ENCODE data around the gene CD244.

CD244 gene

DNA sequence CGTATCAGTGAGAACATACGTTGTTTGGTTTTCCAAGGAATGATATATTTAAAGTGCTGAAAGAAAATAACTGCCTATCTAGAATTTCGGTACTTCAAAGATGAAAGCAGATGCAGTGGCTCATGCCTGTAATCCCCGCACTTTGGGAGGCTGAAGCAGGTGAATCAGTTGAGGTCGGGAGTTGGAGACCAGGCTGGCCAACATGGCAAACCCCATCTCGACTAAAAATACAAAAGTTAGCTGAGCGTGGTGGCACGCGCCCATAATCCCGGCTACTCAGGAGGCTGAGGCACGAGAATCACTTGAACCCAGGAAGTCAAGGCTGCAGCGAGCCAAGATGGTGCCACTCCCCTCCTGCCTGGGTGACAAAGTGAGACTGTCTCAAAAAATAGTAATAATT is 16.4 kb downstream of the CD244 start:
- no peak for DNase-seq (ENCODE audit: low read depth, low spot score)

DNA sequence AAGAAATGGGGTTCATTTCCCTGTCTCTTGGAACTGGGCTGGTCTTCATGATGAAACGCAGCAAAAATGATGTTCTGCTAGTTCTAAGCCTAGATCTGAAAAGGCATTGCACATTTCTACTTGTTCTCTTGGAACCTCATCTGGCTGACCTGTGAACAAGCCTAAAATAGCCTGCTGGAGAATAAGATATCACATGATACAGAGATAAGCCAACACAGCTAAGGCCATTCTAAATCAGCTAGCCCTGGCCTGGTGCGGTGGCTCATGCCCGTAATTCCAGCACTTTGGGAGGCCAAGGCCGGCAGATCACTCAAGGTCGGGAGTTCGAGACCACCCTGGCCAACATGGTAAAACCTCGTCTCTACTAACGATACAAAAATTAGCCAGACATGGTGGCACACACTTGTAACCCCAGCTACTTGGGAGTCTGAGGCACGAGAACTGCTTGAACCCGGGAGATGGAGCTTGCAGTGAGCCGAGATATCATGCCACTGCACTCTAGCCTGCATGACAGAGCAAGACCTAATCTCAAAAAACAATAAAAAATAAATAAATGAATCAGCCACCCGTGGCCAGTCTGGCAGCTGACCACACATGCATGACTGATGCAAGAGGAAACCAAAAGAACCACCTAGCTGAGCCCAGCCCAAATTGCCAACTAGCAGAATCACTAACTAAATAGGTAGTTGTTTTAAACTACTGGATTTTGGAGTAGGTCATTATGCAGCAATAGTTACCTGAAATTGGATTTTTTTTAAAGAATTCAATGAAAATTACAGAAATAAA is 18.0 kb downstream of the CD244 start:
- DNase-seq (ENCODE audit: low read depth, low spot score): no peak

DNA sequence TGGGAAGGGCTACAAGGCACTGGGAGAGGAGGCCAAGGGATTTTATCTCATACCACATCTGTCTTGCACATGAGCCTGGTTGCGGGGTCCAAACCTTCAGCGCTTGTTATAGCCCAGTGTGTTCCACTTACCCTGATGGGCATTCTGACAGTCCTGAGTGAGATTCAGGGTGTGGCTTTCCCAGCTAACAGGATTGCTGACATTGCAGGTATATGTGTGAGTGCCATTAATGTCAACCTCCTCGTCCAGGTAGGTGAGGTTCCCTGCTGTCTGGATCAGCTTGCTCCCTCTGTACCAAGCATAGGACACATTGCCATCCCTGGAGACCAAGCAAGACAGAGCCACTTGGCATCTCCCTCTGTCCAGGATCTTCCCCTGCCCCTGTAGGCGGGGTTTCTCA is 21.6 kb downstream of the CD244 start:
- no peak for DNase-seq (ENCODE audit: low read depth, low spot score)

DNA sequence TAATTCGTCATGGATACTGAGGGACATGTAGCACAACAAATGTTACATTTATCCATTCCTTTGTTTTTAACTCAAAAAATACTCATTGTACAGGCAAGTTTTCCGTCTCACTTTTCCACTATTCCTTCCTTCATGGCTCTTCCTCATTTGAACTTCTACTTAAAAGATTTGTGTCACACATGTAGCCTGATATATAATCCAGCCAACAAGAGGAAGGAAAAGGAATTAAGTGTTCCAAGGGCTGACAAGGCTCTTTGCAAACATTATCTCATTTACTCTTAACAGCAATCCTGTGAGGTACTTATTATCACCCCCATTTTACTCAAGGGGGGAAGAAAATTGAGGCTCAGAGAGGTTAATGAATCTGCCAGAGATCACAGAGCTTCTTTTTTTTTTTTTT is 22.9 kb downstream of the CD244 start:
- no peak for DNase-seq (ENCODE audit: low read depth, low spot score)

DNA sequence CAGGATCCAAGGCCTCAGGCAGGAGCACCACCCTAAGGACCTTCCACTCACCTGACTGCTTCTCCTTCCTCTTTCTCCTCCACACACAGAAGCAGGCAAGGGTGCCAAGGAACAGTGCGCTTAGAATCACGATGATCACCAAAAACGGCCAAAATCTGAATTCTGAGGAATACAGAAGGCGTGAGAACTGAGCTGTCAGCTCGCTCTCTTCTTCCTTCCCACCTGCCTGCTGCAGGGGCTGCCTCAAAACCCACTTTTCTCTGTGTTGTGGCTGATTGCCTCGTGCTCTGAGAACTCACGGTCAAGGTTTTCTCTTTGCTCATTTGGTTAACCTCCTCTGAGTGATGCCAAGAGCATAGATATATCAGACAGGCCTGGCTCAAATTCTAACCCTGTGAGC is 23.8 kb downstream of the CD244 start:
- DNase-seq (ENCODE audit: low read depth, low spot score): no peak

DNA sequence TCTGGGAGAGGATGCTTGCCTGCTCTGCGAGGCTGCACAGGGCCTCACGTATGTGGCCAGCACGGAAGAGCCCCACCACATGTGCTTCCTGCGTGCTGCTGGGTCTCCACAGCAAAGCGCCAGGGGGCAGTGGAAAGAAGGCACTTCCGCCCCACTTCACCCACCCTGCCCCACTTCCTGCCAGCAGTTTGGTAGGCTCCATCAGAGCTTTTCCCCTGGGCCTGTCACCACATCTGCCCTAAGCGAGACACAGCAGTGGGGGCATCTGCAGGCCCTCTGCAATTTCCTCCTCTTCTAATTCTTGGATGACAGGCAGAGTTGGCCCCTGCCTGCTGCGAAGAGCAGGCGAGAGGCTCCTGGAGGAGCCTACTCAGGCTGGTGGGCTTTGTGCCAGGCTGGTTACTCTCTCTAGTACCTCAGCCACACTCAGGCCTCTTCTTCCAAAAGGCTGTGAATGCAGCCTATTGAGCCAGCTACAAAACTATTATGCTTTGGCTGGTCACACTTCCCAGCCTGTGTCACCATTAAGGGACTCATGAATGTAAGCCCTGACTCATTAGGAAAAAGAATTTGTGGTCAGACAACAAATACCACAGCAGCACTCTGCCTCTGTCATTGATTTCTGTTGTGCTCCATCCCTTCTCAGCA is 25.0 kb downstream of the CD244 start:
- DNase-seq (ENCODE audit: low read depth, low spot score): no peak

DNA sequence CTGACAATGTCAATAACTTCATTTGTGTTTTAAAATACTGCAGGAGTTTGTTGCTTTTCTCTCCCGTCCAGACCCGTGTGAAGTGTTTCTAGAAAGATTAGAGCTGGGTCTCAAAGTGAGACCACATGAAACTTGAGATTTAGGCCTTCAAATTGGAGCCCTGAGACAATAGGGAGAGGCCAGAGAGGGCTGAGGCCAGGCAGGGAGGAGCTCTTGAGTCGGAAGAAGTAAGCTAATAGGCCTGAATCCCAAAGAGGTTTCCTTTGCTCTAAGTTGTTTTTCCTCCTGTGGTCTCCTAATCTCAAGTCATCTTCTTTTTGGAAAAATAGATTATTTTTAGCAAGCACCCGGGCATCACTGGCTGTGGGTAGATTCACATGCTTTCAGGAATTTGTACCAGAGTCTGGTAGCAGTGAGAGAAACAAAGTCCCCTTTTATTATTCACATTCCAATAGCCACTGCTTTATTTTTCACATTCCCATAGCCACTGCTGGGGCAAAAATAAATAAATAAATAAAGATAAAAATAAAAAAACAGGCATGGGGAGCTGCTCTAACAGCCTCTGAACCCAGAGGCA is 25.6 kb downstream of the CD244 start:
- DNase-seq (ENCODE audit: low read depth, low spot score): no peak

DNA sequence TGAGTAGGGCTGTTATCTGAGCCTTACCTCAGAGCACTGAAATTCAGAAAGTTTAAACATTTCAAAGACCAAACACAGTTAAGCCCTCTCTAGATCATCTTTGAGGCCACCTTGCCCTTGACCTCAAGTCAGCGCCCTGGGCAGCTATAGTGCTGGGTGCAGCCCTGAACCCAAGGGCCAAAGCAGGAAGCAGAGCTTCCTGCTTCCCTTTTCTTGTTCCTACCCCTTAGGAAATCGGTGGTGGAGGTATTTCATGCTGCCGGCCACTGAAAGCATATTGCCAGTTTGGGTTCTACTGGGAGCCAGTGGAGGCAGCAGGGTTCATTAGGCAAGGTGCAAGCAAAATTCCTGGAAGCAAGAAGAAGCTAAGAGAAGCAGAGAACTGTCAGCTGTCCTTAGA is 26.1 kb downstream of the CD244 start:
- no peak for DNase-seq (ENCODE audit: low read depth, low spot score)

DNA sequence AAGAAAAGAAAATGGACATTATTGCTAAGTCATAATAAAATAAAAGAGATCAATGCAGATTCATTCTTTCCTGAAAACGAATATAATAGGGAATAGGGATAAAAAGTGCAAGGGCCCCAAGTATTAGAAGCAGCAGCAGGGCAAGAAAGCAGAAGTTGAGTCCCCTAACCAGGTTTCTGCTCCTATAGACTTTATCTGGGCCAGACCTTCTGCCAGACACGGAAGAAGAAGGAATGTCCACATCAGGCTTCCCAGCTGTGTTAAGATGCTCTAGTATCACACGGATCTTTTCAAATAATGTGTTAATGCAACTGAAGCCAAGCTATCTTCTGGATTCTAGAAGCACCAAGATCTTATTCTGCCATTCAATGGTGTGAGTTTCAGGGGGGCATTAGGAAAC is 26.9 kb downstream of the CD244 start:
- no peak for DNase-seq (ENCODE audit: low read depth, low spot score)

DNA sequence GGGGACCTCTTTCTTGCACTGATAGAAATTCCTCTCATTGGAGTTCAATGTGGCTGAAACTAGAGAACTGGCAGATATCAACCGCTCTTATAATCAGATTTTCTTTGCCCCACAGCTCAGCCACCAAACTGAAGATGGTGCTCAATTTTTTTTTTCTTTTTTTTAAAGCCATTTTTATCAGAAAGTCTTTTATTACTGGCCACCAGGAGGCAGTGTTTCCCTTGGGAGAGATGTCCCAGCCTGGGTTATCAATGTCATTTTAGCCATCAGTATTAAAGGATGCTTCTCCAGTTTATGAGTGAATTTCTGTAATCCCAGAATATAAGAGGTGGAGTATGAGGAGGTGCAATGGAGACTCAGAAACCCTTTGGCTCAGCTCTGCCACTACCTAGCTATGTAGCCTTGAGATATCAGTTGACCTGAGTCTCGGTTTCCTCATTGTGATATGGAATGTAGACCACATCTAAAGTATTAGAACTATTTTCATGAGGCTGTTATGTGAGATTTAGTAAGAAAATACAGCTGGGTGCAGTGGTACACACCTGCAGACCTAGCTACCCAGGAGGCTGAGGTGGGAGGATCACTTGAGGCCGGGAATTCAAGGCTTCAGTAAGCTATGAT is 27.6 kb downstream of the CD244 start:
- DNase-seq (ENCODE audit: low read depth, low spot score): peak; percentile 1

DNA sequence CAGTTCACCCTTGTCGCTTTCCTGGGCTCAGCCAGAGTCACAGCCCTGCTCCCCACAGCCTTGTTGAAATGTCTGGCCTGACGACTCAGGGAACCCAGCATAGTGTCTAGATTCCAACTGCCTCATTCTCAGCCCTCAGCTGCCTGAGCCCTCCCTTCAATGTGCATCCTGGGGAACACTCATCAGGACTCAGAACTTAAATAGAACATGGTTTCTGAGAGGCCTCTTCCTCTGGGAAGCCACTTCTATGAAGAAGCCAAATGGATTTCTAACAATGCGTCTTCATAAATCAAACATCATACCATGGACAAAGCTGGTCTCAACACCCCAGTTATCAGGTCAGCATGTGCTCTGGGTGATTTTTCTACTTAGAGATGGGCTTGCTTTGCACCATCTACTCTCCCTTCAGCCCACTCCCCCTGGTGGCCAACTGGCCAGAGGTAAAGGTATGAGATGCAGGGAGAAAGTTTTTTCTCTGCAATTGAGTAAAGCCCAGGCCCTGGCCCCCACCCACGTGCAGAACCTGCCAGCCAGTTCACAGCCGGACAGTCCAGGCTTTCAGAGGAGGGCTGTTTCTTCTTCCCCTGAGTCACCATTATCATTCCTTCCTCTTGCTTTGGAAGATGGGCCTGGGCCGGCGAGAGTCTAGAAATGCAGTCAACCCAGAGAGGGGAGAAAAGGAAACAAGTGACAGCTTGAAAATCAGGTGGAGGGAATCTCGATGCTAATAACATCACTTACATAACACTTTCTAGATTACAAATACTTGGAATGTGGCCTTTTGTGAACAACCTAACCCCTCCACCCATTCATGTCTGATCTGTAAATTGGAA is 32.1 kb downstream of the CD244 start:
- peak; percentile 6 for DNase-seq (ENCODE audit: low read depth, low spot score)

DNA sequence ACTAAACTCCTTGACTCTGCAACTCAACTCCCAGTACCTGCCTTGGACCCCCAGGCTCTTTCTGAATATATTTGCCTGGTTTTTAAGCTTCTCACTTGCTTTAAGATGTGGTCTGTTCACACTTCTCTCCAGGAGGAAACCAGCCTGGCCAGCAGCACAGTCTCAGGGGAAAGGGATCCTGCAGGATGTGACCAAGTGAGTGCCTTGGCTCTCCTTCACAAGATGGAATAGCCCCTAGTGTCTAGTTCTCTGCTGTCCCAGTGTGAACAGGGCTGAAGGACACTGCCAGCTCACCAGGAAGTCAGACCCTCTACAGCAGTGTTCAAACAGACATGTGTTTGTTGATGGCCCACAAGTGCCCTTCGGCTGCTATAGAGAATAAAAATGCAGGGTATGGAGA is 32.9 kb downstream of the CD244 start:
- DNase-seq (ENCODE audit: low read depth, low spot score): no peak

DNA sequence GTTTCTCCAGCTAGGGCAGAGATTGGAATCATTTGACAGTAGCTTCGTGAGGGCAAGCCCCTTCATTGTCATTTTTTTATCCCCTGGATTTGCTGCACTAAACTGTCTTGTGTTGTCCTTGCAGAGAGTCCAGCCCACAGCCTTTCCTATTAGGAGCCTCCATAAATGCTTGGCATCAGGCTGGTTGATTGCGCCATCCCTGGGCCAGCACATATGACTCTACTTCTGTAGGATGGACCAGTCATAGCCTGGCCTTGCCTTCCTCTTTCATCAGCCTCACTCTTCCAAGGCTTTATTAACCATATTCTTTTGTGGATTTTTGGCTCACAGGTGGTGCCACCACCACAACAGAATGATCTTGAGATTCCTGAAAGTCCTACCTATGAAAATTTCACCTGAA is 35.3 kb downstream of the CD244 start:
- no peak for DNase-seq (ENCODE audit: low read depth, low spot score)

DNA sequence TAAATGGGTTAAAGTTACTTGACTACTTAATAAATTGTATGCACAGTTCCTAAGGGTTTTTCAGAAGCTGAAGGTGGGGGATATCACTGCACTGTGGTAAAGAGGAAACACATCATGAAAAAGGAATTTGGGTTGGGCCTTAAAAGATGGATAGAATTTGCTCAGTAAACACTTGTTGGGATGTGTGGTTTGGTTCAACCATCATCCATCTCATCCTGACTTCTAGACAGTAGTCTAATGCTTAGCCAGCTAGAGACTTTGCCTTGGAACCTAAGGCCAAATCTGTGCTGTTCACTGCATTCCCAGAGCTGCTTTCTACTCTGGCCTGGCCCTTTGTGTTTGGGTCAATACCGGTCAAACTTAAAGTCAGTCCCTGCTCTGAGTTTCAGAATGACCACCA is 36.1 kb downstream of the CD244 start:
- DNase-seq (ENCODE audit: low read depth, low spot score): no peak

DNA sequence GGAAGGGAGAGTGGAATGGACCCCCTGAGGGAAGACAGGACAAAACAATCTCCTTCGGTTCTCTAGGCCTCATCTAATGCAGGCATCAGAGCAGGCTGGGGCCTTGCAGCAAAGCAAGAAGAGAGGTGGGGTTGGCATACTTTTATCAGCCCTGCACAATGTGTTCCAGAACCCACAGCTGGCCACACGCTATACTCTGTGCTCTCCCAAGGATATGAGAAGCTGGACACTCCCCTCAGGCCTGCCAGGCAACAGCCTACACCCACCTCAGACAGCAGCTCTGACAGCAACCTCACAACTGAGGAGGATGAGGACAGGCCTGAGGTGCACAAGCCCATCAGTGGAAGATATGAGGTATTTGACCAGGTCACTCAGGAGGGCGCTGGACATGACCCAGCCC is 39.4 kb downstream of the CD244 start:
- DNase-seq (ENCODE audit: low read depth, low spot score): no peak

DNA sequence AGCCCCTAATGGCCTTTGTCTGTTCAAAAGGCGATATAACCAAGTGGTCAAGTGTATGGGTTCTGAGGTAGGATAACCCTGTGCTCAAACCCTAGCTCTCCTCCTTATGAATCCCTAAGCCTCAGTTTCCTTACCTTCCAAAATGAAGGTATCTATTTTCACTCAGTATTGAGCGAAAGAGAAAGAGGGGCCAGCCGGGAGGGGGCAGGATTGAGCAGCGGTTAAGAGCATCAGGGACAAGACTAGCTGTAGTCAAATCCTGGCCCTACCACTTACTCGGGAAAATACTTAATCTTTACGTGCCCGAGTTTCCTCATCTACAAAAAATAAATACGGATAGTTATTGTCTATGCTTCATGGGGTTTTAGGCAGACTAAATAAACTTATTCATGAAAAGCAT is 41.1 kb downstream of the CD244 start:
- no peak for DNase-seq (ENCODE audit: low read depth, low spot score)

DNA sequence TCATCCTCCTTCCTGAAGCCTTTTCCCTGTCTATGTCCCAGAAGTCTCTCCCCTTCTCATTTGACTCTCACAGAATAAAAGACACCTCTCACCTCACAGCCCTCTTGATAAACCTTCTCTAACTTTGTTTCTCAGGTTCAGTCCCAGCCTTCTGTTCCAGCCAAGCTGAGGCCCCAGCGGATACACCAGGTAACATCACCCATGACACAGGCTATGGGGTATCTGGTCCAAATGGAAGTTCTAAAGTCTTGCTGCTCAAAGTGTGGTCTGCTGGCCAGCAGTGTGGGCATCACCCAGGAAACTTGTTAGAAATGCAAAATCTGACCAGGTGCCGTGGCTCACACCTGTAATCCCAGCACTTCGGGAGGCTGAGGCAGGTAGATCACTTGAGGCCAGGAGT is 43.5 kb downstream of the CD244 start:
- no peak for DNase-seq (ENCODE audit: low read depth, low spot score)

DNA sequence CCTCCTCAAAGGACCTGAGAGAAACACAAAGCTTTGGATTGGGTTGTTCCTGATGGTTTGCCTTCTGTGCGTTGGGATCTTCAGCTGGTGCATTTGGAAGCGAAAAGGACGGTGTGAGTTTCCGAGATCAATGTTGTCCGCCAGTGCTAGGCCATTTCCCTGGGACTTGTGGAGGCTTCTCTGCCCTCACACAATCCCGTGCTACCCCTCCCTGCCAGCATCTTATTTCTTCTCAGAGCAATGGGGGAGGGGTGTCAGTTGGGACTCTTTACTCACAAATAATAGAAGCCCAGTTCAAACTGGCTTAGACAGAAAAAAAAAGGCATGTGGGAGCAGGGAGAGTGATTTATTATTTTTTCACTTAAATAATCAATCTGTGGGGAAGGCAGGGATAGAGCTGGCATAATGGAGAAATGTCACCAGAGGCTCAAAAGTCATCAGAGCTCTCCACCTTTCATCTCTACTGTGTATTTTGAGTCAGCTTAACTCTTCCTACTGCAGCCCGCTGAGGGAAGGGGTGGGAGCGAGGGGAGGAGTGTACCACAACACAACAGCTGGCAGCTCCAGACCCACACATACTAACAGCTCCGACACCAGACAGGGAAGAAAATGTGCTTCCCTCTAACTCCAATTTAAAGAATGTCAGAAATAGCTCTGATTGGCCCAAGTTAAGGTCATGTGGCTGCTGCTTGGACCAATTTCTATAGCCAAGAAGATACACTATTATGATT is 44.3 kb downstream of the CD244 start:
- DNase-seq (ENCODE audit: low read depth, low spot score): no peak

DNA sequence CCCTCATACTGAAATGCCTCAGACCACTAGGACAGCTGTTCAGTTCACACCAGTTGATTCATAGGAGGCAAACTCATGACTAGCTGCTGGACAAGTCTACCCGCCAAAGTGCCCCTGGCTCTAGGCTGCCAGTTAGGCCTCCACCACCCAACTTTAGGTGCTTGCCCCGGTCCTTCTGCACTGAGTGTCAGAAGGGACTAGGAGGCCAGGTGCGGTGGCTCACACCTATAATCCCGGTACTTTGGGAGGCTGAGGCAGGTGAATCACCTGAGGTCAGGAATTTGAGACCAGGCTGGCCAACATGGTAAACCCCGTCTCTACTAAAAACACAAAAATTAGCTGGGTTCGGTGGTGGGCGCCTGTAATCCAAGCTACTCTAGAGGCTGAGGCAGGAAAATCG is 47.8 kb downstream of the CD244 start:
- no peak for DNase-seq (ENCODE audit: low read depth, low spot score)

DNA sequence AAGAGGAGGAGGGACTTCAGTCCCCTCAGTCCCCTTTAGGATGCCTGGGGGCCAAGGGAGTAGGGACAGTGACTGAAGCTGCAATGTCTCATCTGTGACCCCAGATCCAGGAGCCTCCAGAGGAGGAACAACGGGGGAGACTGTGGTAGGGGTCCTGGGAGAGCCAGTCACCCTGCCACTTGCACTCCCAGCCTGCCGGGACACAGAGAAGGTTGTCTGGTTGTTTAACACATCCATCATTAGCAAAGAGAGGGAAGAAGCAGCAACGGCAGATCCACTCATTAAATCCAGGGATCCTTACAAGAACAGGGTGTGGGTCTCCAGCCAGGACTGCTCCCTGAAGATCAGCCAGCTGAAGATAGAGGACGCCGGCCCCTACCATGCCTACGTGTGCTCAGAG is 48.4 kb downstream of the CD244 start:
- DNase-seq (ENCODE audit: low read depth, low spot score): no peak

DNA sequence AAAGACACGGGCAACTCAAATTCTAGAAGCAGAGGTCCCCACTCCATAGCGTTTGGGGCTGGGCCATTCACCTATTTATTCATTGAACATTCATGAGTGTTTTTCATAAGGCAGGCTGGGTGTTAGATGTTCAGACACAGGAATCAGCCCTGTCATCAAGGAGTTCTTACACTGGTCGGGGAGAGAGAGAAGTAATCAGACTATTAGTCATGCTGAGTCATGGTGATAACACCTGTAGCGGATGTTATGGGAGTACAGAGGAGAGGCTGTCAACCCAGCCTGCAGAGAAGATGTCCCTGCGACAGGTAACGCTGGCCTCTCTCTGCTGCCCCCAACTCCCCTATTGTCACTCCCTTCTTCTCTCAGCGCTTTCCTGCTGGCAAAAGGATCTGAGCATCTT is 49.5 kb downstream of the CD244 start:
- DNase-seq (ENCODE audit: low read depth, low spot score): no peak
